Embryonic facial prominence (tissue), 1 donor: ENCODE measurements around the gene IDS.

Experiments
- DNase-seq: peaks from one replicate; pipeline ENCODE4 v3.0.0-alpha.2; 2016; ENCODE audit errors: extremely low spot score

IDS gene

DNA sequence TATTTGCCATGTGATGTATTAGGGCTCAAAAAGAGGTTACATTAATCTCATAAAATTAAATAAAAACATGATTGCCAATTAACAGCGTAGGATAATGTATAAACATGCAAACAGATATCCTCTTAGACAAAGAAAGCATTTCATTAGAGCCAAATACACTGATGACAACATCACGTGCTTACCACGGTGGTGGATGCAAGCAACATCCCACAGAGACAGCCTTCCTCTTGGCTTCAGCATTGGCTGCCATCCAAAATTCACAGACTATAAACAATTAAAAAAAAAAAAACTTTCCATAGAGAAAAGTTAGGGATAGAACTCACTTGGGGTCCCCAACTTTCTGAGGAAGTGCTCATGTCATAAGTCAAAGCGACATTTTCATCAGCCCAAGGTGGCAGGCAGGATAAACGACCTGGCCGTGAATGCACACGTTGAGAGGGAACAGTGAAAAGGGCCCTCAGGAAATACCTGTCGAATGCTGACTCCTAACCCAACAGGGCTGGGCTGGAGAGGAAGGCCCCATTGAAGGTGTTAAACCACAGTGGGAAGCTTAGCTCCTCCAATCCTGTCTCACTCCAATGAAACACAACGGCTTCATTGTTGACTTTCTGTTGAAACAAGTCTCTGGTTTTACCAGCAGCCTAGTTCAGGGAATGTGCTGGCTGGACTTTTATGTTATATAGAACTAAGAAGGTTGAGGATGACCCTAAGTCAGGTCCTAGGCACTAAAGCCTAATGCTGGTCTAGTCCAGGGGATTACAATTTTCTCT is 48.4 kb downstream of the IDS start:
- DNase-seq: no peak

DNA sequence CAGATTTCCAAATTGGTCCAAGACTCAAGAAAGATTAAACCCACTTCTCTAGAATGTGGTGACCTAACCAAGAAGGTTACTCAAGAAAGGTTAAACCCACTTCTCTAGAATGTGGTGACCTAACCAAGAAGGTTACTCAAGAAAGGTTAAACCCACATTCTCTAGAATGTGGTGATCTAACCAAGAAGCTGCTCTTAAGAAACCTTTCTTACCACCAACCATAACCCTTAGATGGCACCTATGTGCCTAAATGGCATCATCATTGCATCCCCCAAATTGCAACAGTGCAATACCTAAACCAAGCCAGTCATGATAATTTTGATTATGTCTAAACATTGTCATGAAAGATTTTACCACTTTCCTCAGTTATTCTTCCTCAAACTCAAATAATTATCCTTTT is 49.2 kb downstream of the IDS start:
- no peak for DNase-seq

DNA sequence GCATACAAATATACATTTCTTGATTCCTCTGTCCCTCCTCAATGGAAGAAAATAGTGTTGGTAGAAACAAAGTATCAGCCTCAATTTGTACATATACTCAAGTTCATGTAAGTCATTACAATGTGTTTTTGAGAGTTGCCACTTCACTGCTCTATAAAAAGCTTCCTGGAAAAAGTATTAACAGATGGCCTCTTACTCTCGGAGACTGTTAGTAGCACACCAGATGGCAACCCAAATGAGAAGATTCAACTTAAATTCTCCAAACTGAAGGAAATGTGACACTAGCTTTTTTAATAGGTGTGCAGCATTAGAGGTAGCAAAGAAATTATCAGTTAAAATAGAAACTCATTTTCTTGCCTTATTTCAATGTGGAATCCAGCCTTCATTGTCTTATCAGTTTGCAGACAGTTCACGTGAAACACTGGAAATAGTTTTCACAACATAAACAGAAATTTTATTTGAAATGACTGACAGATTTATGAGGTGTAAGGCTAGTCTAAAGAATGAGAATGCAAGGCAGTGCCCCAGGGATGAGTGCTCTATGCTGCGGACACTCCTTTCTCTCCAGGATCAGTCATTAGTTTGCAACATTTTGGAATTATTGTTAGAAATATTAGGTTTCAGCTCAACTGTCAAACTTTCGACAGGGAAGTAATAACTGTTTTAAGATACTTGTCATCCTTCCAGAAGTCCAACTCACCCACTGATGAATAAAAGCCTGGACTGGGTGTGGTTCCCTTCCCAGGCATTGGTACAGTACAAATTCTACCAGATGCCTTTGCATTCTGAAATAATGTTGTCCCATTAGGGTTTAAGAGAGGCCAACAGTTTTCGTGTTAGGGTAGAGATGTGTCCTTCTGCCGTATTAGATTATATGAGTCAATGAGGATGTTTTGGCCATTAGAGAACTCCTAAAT is 50.9 kb downstream of the IDS start:
- no peak for DNase-seq

DNA sequence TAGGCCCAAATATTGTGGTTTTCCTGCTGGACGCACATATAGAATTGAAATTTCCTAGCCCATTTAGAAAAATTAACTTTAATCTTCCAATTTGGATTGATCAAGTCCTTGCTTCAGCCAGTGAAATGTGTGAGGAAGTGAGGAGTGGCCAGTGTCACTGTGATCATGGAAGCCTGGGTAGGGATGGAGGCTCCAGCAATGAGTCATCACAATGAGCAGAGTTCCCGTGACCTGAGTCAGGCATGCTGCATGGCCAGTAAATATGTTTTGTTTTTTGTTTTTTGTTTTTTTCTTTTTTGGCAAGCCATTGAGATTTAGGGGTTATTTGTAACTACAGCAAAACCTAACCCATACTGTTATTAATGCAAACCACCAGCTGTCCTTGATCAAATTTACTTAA is 52.1 kb downstream of the IDS start:
- no peak for DNase-seq

DNA sequence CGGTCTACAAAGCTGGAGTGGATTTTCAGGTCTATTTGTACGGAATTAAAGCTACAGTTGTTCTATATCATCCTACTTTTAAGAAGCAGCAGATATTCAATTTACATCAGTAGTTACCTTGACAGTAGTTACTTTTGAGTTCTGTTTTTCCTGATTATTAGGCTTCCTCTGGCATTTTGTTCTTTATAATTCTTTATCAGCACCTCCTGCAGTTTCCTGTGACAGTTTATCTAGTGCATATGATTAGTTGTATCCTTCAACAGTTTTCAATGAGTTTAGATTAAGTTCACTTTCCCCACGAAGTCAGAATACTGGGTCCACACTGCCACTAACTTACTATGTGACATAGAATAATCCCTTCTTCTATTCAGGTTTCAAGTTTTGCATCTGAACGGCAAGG is 71.7 kb downstream of the IDS start:
- DNase-seq: no peak

DNA sequence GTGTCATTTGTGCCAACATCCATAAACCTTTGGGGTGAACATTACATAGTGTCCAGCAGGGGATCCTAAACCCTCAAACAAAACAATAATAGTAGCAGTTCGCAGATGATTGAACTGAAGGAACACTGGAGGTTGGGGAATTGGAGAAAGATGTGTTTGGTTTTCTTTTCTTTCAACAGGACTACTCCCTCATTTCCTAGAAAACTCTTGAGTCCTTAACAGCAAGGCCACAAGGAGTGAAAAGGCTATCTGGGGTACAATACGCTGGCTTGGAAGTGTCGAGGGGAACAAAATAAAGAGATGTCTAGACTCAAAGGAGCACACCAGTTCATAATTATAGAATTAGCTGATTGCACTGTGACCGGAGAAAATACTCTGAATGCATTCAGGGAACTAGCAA is 72.1 kb downstream of the IDS start:
- no peak for DNase-seq
